SK-N-SH treated with all-trans-retinoic acid at 6 μM for 48 hours (cell line): ENCODE measurements around the gene SCAPER.

ENCODE experiments used
- ATAC-seq: fragments of 200-7000 bp; cut with Tn5 transposase; 3 replicates; pipeline ENCODE4 v1.9.1; 2020; ENCODE audit warnings: mild to moderate bottlenecking, moderate library complexity
- ARNTL ChIP-seq: fragments of 450-650 bp; formaldehyde crosslinking; IDR thresholded peaks from 2 replicates; pipeline ENCODE4 v1.5.0; 2020; ENCODE audit warnings: low read depth, mild to moderate bottlenecking, moderate library complexity, borderline replicate concordance
- BACH2 ChIP-seq: fragments of 250-450 bp; sonication (Bioruptor Pico); IDR thresholded peaks from 2 replicates; pipeline ENCODE4 v1.9.0; 2021; ENCODE audit warnings: mild to moderate bottlenecking, borderline replicate concordance
- CSDC2 ChIP-seq: fragments of 250-450 bp; sonication (Bioruptor Pico); IDR thresholded peaks from 2 replicates; pipeline ENCODE4 v1.5.0; 2020; ENCODE audit warnings: mild to moderate bottlenecking, moderate library complexity
- ESRRG ChIP-seq: fragments of 250-450 bp; sonication (Bioruptor Pico); IDR thresholded peaks from 2 replicates; pipeline ENCODE4 v1.6.1; 2021; ENCODE audit warnings: mild to moderate bottlenecking
- GLIS3 ChIP-seq: fragments of 250-450 bp; sonication (Bioruptor Pico); IDR thresholded peaks from 2 replicates; pipeline ENCODE4 v1.5.0; 2020; ENCODE audit warnings: mild to moderate bottlenecking, moderate library complexity
- OSR1 ChIP-seq: fragments of 250-450 bp; sonication (Bioruptor Pico); IDR thresholded peaks from 2 replicates; pipeline ENCODE4 v1.8.0; 2022; ENCODE audit warnings: moderate library complexity, mild to moderate bottlenecking, inconsistent platforms
- PPARA ChIP-seq: fragments of 250-450 bp; sonication (Bioruptor Pico); IDR thresholded peaks from 2 replicates; pipeline ENCODE4 v1.5.0; 2020; ENCODE audit warnings: mild to moderate bottlenecking, borderline replicate concordance
- RARB ChIP-seq: fragments of 250-450 bp; sonication (Bioruptor Pico); IDR thresholded peaks from 2 replicates; pipeline ENCODE4 v1.8.0; 2021; ENCODE audit warnings: mild to moderate bottlenecking, moderate library complexity
- TOX ChIP-seq: fragments of 250-450 bp; sonication (Bioruptor Pico); IDR thresholded peaks from 2 replicates; pipeline ENCODE4 v1.8.0; 2021; ENCODE audit warnings: mild to moderate bottlenecking, moderate library complexity, borderline replicate concordance
- ZC3H10 ChIP-seq: fragments of 250-450 bp; sonication (Bioruptor Pico); IDR thresholded peaks from 2 replicates; pipeline ENCODE4 v1.5.1; 2021; ENCODE audit warnings: mild to moderate bottlenecking, moderate library complexity
- ZFP3 ChIP-seq: fragments of 250-450 bp; sonication (Bioruptor Pico); IDR thresholded peaks from 2 replicates; pipeline ENCODE4 v1.5.0; 2020; ENCODE audit warnings: mild to moderate bottlenecking, moderate library complexity
- ZFP30 ChIP-seq: fragments of 450-650 bp; formaldehyde crosslinking; IDR thresholded peaks from 2 replicates; pipeline ENCODE4 v1.5.0; 2022; ENCODE audit warnings: mild to moderate bottlenecking, moderate library complexity
- ZNF565 ChIP-seq: fragments of 450-650 bp; formaldehyde crosslinking; conservative IDR thresholded peaks from 2 replicates; pipeline ENCODE4 v1.5.0; 2020; ENCODE audit warnings: low read depth, mild to moderate bottlenecking, moderate library complexity
- ZNF70 ChIP-seq: fragments of 450-650 bp; formaldehyde crosslinking; IDR thresholded peaks from 2 replicates; pipeline ENCODE4 v1.5.0; 2020; ENCODE audit warnings: mild to moderate bottlenecking, moderate library complexity
- TF ChIP-seq, protein P1 (sequence below): fragments of 250-450 bp; sonication (Bioruptor Pico); IDR thresholded peaks from 2 replicates; pipeline ENCODE4 v1.5.0; 2020; ENCODE audit warnings: mild to moderate bottlenecking, moderate library complexity
- TF ChIP-seq, protein P2 (sequence below): fragments of 250-450 bp; sonication (Bioruptor Pico); IDR thresholded peaks from 2 replicates; pipeline ENCODE4 v1.5.1; 2020; ENCODE audit warnings: low read depth, mild to moderate bottlenecking, moderate library complexity
- TF ChIP-seq, protein P3 (sequence below): fragments of 250-450 bp; sonication (Bioruptor Pico); IDR thresholded peaks from 2 replicates; pipeline ENCODE4 v1.5.1; 2021; ENCODE audit warnings: mild to moderate bottlenecking, moderate library complexity
- TF ChIP-seq, protein P4 (sequence below): fragments of 250-450 bp; sonication (Bioruptor Pico); IDR thresholded peaks from 2 replicates; pipeline ENCODE4 v1.8.0; 2020; ENCODE audit warnings: mild to moderate bottlenecking, moderate library complexity, borderline replicate concordance

SCAPER gene

DNA sequence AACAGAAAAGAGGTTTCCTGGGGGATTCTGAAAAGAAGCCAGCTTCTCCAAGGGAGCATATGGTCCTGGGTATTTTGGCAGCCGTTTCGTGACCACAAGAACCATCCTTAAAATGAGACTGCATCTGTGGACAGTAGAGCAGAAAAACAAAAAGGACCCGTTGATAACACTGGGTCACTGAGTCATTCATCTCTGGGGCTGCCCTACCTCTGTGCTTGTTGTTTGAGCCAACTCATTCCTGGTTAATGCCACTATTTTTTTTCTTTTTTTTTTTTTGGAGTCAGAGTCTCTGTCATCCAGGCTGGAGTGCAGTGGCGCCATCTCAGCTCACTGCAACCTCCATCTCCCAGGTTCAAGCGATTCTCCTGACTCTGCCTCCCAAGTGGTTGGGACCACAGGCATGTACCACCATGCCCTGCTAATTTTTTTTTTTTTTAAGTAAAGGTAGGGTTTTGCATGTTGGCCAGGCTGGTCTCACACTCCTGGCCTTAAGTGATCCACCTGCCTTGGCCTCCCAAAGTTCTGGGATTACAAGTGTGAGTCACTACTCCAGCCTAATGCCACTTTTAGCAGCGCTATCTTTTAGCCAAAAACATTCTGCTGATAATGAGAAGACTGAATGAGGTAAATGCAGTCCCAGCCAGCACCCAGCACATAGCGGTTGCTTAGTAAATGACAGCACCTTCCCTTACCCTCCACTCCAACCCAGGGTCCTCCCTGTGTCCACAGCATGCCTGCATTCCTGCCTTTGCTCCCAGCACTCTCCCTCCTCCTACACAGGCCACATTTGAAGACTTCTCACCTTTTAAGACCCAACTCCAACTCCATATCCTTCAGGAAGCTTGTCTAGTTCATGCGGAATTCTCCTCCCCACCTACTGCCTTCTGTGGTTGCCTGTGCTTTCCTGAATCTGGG, 577.7 kb downstream of the SCAPER start:
- TF ChIP-seq ZNF565 (CRISPR knock-in tag) (no peak), CSDC2 (CRISPR knock-in tag) (no peak), ZC3H10 (CRISPR knock-in tag) (no peak), ESRRG (no peak)
- TF ChIP-seq, protein P1, sequence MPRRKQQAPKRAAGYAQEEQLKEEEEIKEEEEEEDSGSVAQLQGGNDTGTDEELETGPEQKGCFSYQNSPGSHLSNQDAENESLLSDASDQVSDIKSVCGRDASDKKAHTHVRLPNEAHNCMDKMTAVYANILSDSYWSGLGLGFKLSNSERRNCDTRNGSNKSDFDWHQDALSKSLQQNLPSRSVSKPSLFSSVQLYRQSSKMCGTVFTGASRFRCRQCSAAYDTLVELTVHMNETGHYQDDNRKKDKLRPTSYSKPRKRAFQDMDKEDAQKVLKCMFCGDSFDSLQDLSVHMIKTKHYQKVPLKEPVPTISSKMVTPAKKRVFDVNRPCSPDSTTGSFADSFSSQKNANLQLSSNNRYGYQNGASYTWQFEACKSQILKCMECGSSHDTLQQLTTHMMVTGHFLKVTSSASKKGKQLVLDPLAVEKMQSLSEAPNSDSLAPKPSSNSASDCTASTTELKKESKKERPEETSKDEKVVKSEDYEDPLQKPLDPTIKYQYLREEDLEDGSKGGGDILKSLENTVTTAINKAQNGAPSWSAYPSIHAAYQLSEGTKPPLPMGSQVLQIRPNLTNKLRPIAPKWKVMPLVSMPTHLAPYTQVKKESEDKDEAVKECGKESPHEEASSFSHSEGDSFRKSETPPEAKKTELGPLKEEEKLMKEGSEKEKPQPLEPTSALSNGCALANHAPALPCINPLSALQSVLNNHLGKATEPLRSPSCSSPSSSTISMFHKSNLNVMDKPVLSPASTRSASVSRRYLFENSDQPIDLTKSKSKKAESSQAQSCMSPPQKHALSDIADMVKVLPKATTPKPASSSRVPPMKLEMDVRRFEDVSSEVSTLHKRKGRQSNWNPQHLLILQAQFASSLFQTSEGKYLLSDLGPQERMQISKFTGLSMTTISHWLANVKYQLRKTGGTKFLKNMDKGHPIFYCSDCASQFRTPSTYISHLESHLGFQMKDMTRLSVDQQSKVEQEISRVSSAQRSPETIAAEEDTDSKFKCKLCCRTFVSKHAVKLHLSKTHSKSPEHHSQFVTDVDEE (CRISPR knock-in tag): no peak
- TF ChIP-seq, protein P2, sequence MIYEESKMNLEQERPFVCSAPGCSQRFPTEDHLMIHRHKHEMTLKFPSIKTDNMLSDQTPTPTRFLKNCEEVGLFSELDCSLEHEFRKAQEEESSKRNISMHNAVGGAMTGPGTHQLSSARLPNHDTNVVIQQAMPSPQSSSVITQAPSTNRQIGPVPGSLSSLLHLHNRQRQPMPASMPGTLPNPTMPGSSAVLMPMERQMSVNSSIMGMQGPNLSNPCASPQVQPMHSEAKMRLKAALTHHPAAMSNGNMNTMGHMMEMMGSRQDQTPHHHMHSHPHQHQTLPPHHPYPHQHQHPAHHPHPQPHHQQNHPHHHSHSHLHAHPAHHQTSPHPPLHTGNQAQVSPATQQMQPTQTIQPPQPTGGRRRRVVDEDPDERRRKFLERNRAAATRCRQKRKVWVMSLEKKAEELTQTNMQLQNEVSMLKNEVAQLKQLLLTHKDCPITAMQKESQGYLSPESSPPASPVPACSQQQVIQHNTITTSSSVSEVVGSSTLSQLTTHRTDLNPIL (CRISPR knock-in tag): no peak
- ATAC-seq: peak; percentile 47; the same call in 2 of the 3 replicates

DNA sequence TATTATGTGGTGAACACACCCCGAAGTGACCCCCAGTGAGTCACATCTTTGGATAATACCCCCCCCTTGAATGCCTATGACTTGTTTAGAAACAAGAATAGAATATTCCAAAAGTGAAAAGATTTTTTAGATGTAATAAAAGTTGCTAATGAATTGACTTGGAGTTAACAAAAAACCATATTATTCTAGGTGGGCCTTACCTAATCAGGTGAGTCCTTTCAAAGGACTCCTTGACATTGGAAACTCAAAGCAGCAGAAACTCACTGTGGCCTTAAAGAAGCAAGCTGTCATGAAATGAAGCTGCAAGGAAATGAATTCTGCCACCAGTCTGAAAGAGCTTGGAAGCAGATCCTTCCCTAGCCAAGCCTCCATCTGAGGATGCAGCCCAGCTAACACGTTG, 579.4 kb downstream of the SCAPER start:
- TF ChIP-seq ZFP30 (CRISPR knock-in tag): no peak
- no peak for TF ChIP-seq ZNF70 (CRISPR knock-in tag)
- TF ChIP-seq TOX (CRISPR knock-in tag): no peak
- TF ChIP-seq, protein P3, sequence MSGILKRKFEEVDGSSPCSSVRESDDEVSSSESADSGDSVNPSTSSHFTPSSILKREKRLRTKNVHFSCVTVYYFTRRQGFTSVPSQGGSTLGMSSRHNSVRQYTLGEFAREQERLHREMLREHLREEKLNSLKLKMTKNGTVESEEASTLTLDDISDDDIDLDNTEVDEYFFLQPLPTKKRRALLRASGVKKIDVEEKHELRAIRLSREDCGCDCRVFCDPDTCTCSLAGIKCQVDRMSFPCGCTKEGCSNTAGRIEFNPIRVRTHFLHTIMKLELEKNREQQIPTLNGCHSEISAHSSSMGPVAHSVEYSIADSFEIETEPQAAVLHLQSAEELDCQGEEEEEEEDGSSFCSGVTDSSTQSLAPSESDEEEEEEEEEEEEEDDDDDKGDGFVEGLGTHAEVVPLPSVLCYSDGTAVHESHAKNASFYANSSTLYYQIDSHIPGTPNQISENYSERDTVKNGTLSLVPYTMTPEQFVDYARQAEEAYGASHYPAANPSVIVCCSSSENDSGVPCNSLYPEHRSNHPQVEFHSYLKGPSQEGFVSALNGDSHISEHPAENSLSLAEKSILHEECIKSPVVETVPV (CRISPR knock-in tag): no peak
- TF ChIP-seq, protein P1 (CRISPR knock-in tag): no peak
- TF ChIP-seq, protein P4, sequence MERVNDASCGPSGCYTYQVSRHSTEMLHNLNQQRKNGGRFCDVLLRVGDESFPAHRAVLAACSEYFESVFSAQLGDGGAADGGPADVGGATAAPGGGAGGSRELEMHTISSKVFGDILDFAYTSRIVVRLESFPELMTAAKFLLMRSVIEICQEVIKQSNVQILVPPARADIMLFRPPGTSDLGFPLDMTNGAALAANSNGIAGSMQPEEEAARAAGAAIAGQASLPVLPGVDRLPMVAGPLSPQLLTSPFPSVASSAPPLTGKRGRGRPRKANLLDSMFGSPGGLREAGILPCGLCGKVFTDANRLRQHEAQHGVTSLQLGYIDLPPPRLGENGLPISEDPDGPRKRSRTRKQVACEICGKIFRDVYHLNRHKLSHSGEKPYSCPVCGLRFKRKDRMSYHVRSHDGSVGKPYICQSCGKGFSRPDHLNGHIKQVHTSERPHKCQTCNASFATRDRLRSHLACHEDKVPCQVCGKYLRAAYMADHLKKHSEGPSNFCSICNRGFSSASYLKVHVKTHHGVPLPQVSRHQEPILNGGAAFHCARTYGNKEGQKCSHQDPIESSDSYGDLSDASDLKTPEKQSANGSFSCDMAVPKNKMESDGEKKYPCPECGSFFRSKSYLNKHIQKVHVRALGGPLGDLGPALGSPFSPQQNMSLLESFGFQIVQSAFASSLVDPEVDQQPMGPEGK (CRISPR knock-in tag): no peak
- TF ChIP-seq ZNF565 (CRISPR knock-in tag): no peak
- no peak for TF ChIP-seq OSR1
- no peak for TF ChIP-seq ZFP3
- no peak for TF ChIP-seq ARNTL
- no peak for TF ChIP-seq GLIS3 (CRISPR knock-in tag)
- TF ChIP-seq, all 23 proteins: peak for 0
- ATAC-seq: no peak

DNA sequence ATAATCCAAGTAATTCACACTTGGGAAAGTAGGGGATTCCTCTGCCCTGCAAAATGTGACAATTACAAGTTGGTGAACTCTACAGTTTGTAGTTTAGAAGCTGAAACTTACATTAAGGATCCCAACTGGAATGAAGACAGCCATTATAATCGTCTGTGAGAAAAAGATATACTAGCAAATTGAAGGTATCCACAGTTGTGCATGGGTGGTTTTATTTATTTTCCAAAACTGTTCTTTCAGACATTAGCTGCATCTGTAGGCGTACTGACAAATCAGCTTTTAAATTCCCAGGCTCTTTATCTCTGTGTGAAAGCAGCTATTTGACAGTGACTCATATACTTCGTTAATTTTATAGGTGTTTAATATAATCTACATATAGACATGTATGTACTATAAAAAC, 581.1 kb downstream of the SCAPER start:
- no peak for TF ChIP-seq ESRRG
- no peak for ATAC-seq

DNA sequence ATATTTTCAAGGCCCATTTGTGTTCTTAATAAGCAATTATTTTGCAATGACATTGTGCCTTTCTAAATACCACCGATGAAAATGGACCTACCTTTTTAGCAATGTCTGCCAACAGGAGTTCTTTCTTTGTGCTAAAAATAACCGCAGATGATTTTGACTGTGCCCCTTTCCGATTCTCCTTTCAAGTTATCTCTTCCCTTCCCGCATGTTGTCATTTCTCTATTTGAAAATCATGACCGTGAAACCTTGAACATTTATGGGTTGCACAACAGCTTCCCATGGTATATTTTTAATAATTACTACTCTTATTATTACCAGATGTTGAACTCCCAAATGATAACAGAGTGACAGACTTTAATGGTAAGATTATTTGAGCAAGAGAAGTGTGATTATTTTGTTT, 583.5 kb downstream of the SCAPER start:
- TF ChIP-seq GLIS3 (CRISPR knock-in tag) (no peak), PPARA (CRISPR knock-in tag) (no peak), ZNF565 (CRISPR knock-in tag) (no peak), BACH2 (CRISPR knock-in tag) (no peak), ZFP3 (no peak), RARB (no peak)
- TF ChIP-seq, protein P1 (CRISPR knock-in tag): no peak
- ATAC-seq: no peak
